T-helper 2 cell treated with Interferon-gamma antibody and Interleukin-4, amounts not matched to agents 100 ng/mL and 5 ng/mL, for 36 hours (primary cell): ENCODE measurements around the gene ISG15. TPM values are rescaled to one million over a fixed set of nuclear protein-coding genes. Genes with fewer than 3 reads are reported as not detected.

Source experiments
- intact Hi-C: fragments of 100-400 bp; cut with micrococcal nuclease; formaldehyde crosslinking; loops from one replicate; pipeline ENCODE4 v1.15.1; 2023
- total RNA-seq: library from RNA; stranded (reverse); gene quantifications from 2 replicates; pipeline ENCODE4 v1.2.3, GENCODE V29; 2022

Gene ISG15
- total RNA-seq, 1 donor from 2014 or later: 102 TPM

GRCh38 chr1:1055841-1056736, 42.8 kb downstream of the ISG15 start:
- intact Hi-C loops: loop anchor here (5.0 kb wide), 1 partner anchor 34 kb away; the partner anchor contains the start of gene AGRN

GRCh38 chr1:1057769-1058087, 44.4 kb downstream of the ISG15 start:
- intact Hi-C loops: loop anchor here (5.0 kb wide), 1 partner anchor 35 kb away; the partner anchor contains the start of gene AGRN

GRCh38 chr1:1058088-1058905, 45.0 kb downstream of the ISG15 start:
- intact Hi-C loops: loop anchor here (5.0 kb wide), 1 partner anchor 36 kb away; the partner anchor contains the start of gene AGRN

GRCh38 chr1:1058921-1059493, 45.7 kb downstream of the ISG15 start:
- intact Hi-C loops: loop anchor here (1.0 to 5.0 kb wide), 2 partner anchors 19 to 37 kb away; partner anchors contain the start of gene AGRN

- intact Hi-C loops: loop anchor here (1.0 to 5.0 kb wide), 3 partner anchors 19 to 57 kb away; partner anchors contain the start of genes AGRN and HES4
Observed at GRCh38 chr1:1059494-1060280, 46.4 kb downstream of the ISG15 start.

GRCh38 chr1:1060281-1061000, 47.1 kb downstream of the ISG15 start:
- intact Hi-C loops: loop anchor here (5.0 kb wide), 1 partner anchor 58 kb away; the partner anchor contains the start of gene HES4

- intact Hi-C loops: loop anchor here (2.0 to 5.0 kb wide), 2 partner anchors 29 to 60 kb away; partner anchors contain the start of gene HES4
Observed at GRCh38 chr1:1061682-1062345, 48.5 kb downstream of the ISG15 start.

GRCh38 chr1:1062348-1063163, 49.3 kb downstream of the ISG15 start:
- intact Hi-C loops: loop anchor here (1.0 to 5.0 kb wide), 3 partner anchors 30 to 78 kb away; partner anchors contain the start of gene HES4

- intact Hi-C loops: loop anchor here (1.0 to 5.0 kb wide), 3 partner anchors 31 to 79 kb away; partner anchors contain the start of gene HES4
Observed at GRCh38 chr1:1063261-1063944, 50.1 kb downstream of the ISG15 start.

Other genes with a start within 250 kb of the ISG15 start
- gene SAMD11, start 89.6 kb upstream of the ISG15 start, total RNA-seq: not detected in 2 replicates
- gene NOC2L, start 54.2 kb upstream of the ISG15 start, total RNA-seq: 87.0 and 90.7 TPM in 2 replicates
- 23.8 and 26.3 TPM in 2 replicates for gene KLHL17, start 52.9 kb upstream of the ISG15 start, total RNA-seq
- gene PLEKHN1, start 47.0 kb upstream of the ISG15 start, total RNA-seq: 1.6 and 2.2 TPM in 2 replicates
- gene PERM1, start 31.4 kb upstream of the ISG15 start, total RNA-seq: not detected in 2 replicates
- gene HES4, start 13.4 kb upstream of the ISG15 start, total RNA-seq: 0.18 TPM in 1 of 2 replicates, not detected in the other
- gene AGRN, start 6.6 kb downstream of the ISG15 start, total RNA-seq: 3.7 and 4.2 TPM in 2 replicates
- not detected in 2 replicates for gene RNF223, start 60.8 kb downstream of the ISG15 start, total RNA-seq
- 16.3 and 16.8 TPM in 2 replicates for gene C1orf159, start 102.6 kb downstream of the ISG15 start, total RNA-seq
- gene TTLL10, start 160.4 kb downstream of the ISG15 start, total RNA-seq: 0.30 and 0.89 TPM in 2 replicates
- 26.8 and 29.8 TPM in 2 replicates for gene TNFRSF18, start 193.1 kb downstream of the ISG15 start, total RNA-seq
- 46.0 and 47.8 TPM in 2 replicates for gene TNFRSF4, start 200.7 kb downstream of the ISG15 start, total RNA-seq
- 111 and 112 TPM in 2 replicates for gene SDF4, start 218.5 kb downstream of the ISG15 start, total RNA-seq
- 27.1 and 27.5 TPM in 2 replicates for gene B3GALT6, start 218.7 kb downstream of the ISG15 start, total RNA-seq
- 2.9 and 3.2 TPM in 2 replicates for gene C1QTNF12, start 233.2 kb downstream of the ISG15 start, total RNA-seq